Eye (tissue), 1 donor: ENCODE measurements around the gene CEACAM19.
"Not testable (repeated sequence)": the region's sequence is repeated elsewhere in the genome, so short reads cannot be mapped to it uniquely, and the experiment has no call there.

ENCODE experiments used
- DNase-seq: peaks from one replicate; pipeline ENCODE4 v3.0.0-alpha.2; 2015

Gene CEACAM19

GRCh38 chr19:44677019-44677811 is 5.9 kb downstream of the CEACAM19 start:
- DNase-seq, result peak; percentile 28

- no peak for DNase-seq
These were observed 9.3 kb downstream of the CEACAM19 start for GRCh38 chr19:44680536-44680935.

- DNase-seq, result no peak
These were observed 10.9 kb downstream of the CEACAM19 start for GRCh38 chr19:44681992-44682790.

GRCh38 chr19:44682807-44683206 is 11.5 kb downstream of the CEACAM19 start:
- no peak for DNase-seq

- no peak for DNase-seq
These were observed 12.3 kb downstream of the CEACAM19 start for GRCh38 chr19:44683434-44684210.

- DNase-seq, result not testable (repeated sequence)
These were observed 13.1 kb downstream of the CEACAM19 start for GRCh38 chr19:44684396-44684795.

- peak; percentile 47 for DNase-seq
These were observed 13.9 kb downstream of the CEACAM19 start for GRCh38 chr19:44684892-44685863.

- DNase-seq, result no peak
These were observed 14.6 kb downstream of the CEACAM19 start for GRCh38 chr19:44685877-44686276.

- DNase-seq, result no peak
These were observed 15.6 kb downstream of the CEACAM19 start for GRCh38 chr19:44686896-44687295.

- DNase-seq, result no peak
These were observed 16.6 kb downstream of the CEACAM19 start for GRCh38 chr19:44687888-44688287.

- DNase-seq, result peak; percentile 90
These were observed 18.2 kb downstream of the CEACAM19 start for GRCh38 chr19:44689290-44690130.

GRCh38 chr19:44690131-44690440 is 18.8 kb downstream of the CEACAM19 start:
- no peak for DNase-seq

- DNase-seq, result no peak
These were observed 21.1 kb downstream of the CEACAM19 start for GRCh38 chr19:44692379-44692721.

GRCh38 chr19:44694184-44694579 is 22.9 kb downstream of the CEACAM19 start:
- DNase-seq, result no peak

- no peak for DNase-seq
These were observed 25.8 kb downstream of the CEACAM19 start for GRCh38 chr19:44696939-44697669.

GRCh38 chr19:44697670-44698034 is 26.4 kb downstream of the CEACAM19 start:
- DNase-seq, result no peak

- DNase-seq, result no peak
These were observed 27.4 kb downstream of the CEACAM19 start, which contains the start of gene CEACAM16 for GRCh38 chr19:44698492-44699201. Gene CEACAM16 (plus strand): TSS chr19:44699151. CDS start chr19:44701457, 2,306 bp downstream.

GRCh38 chr19:44700547-44700946 is 29.3 kb downstream of the CEACAM19 start:
- no peak for DNase-seq

GRCh38 chr19:44701228-44701627 is 29.9 kb downstream of the CEACAM19 start:
- DNase-seq, result no peak
